Suppressor macrophage treated with lipopolysaccharide for 4 hours (primary cell): ENCODE results near the gene USF2.
A peak's percentile ranks its signal among the peaks of the same experiment; 100 is the strongest.

Experiments
- DNase-seq: peaks from one replicate; pipeline ENCODE4 v3.0.0-alpha.2; 2020

The USF2 gene

GRCh38 chr19:35246466-35247092 lies 22.2 kb upstream of the USF2 start:
- DNase-seq: no peak

GRCh38 chr19:35247526-35248309 lies 21.0 kb upstream of the USF2 start:
- DNase-seq: peak; percentile 35

GRCh38 chr19:35248310-35249145 lies 20.2 kb upstream of the USF2 start, which contains the start of gene LSR:
Gene LSR (plus strand): TSS chr19:35249002. CDS start chr19:35249023, 21 bp downstream.
- no peak for DNase-seq

GRCh38 chr19:35249146-35249847 lies 19.5 kb upstream of the USF2 start:
- peak; percentile 49 for DNase-seq

- DNase-seq: no peak
Measured at GRCh38 chr19:35249848-35250711, 18.7 kb upstream of the USF2 start.

GRCh38 chr19:35251456-35251855 lies 17.3 kb upstream of the USF2 start:
- no peak for DNase-seq

- DNase-seq: no peak
Measured at GRCh38 chr19:35253316-35254286, 15.2 kb upstream of the USF2 start.

- no peak for DNase-seq
Measured at GRCh38 chr19:35254341-35255297, 14.1 kb upstream of the USF2 start.

GRCh38 chr19:35256566-35256965 lies 12.2 kb upstream of the USF2 start:
- DNase-seq: no peak

GRCh38 chr19:35257113-35257461 lies 11.7 kb upstream of the USF2 start:
- no peak for DNase-seq

GRCh38 chr19:35260694-35261304 lies 8.0 kb upstream of the USF2 start:
- DNase-seq: no peak

- DNase-seq: no peak
Measured at GRCh38 chr19:35261356-35262100, 7.2 kb upstream of the USF2 start.

GRCh38 chr19:35262101-35262761 lies 6.5 kb upstream of the USF2 start:
- no peak for DNase-seq

- peak; percentile 61 for DNase-seq
Measured at GRCh38 chr19:35264268-35265125, 4.3 kb upstream of the USF2 start.

- no peak for DNase-seq
Measured at GRCh38 chr19:35265126-35265899, 3.4 kb upstream of the USF2 start.
